ENCODE data around the gene MYO7A. TPM values are rescaled to one million over a fixed set of nuclear protein-coding genes. Genes with fewer than 3 reads are reported as not detected.

MYO7A gene
- total RNA-seq, 1 experiment from 2014 or later = 0.26 TPM

GRCh38 chr11:77140231-77140851 is 12.3 kb downstream of the MYO7A start:
- BruUV-seq (replicated peaks) = no TSS peak
- no peaks in the 10 kb centered on the region for H3K9me3 Mint-ChIP-seq (ENCODE audit: unreplicated experiment)
- intact Hi-C loops (cut with micrococcal nuclease) = no loop called here
- CTCF ChIA-PET = interaction anchor here (0.9 to 5.9 kb wide), 4 partner anchors 13 to 418 kb away, joined by 4 to 34 read pairs (median 5); partner anchors contain the start of gene MYO7A
- no peak overlapping the region for H3K4me3 Mint-ChIP-seq (ENCODE audit: unreplicated experiment)
- H3K4me1 Mint-ChIP-seq (ENCODE audit: insufficient read depth, unreplicated experiment) = no peaks in the 10 kb centered on the region
- POLR2A ChIA-PET = no interaction called here
- DNase-seq (ENCODE audit: unreplicated experiment) = no peak
- TF ChIP-seq, protein P1, sequence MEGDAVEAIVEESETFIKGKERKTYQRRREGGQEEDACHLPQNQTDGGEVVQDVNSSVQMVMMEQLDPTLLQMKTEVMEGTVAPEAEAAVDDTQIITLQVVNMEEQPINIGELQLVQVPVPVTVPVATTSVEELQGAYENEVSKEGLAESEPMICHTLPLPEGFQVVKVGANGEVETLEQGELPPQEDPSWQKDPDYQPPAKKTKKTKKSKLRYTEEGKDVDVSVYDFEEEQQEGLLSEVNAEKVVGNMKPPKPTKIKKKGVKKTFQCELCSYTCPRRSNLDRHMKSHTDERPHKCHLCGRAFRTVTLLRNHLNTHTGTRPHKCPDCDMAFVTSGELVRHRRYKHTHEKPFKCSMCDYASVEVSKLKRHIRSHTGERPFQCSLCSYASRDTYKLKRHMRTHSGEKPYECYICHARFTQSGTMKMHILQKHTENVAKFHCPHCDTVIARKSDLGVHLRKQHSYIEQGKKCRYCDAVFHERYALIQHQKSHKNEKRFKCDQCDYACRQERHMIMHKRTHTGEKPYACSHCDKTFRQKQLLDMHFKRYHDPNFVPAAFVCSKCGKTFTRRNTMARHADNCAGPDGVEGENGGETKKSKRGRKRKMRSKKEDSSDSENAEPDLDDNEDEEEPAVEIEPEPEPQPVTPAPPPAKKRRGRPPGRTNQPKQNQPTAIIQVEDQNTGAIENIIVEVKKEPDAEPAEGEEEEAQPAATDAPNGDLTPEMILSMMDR (IDR thresholded peaks at IDR 0.05; ENCODE audit: unreplicated experiment) = no peak
- H3K27ac Mint-ChIP-seq (ENCODE audit: low read depth, unreplicated experiment) = no peak overlapping the region
- no peaks in the 10 kb centered on the region for H3K27me3 Mint-ChIP-seq (ENCODE audit: insufficient read depth, unreplicated experiment)
- no peaks in the 10 kb centered on the region for H3K36me3 Mint-ChIP-seq (ENCODE audit: insufficient read depth, unreplicated experiment)

GRCh38 chr11:77141034-77141433 is 13.0 kb downstream of the MYO7A start:
- Mint-ChIP-seq H3K4me1 (ENCODE audit: insufficient read depth, unreplicated experiment) (no peaks in the 10 kb centered on the region), H3K27me3 (ENCODE audit: insufficient read depth, unreplicated experiment) (peaks cover under 1% of the 10 kb centered on the region), H3K9me3 (ENCODE audit: unreplicated experiment) (no peaks in the 10 kb centered on the region), H3K4me3 (ENCODE audit: unreplicated experiment) (no peak overlapping the region), H3K27ac (ENCODE audit: low read depth, unreplicated experiment) (no peak overlapping the region), H3K36me3 (ENCODE audit: insufficient read depth, unreplicated experiment) (no peaks in the 10 kb centered on the region)
- TF ChIP-seq, protein P1 (IDR thresholded peaks at IDR 0.05; ENCODE audit: unreplicated experiment) = no peak
- ChIA-PET POLR2A (no interaction called here), CTCF (interaction anchor here (0.5 to 5.9 kb wide), 4 partner anchors 13 to 354 kb away, joined by 3 to 34 read pairs (median 4); partner anchors contain the start of gene MYO7A)
- no peak for DNase-seq (ENCODE audit: unreplicated experiment)
- no TSS peak for BruUV-seq (replicated peaks)
- intact Hi-C loops (cut with micrococcal nuclease) = no loop called here

- Mint-ChIP-seq H3K36me3 (ENCODE audit: insufficient read depth, unreplicated experiment) (no peaks in the 10 kb centered on the region), H3K27ac (ENCODE audit: low read depth, unreplicated experiment) (no peak overlapping the region), H3K4me1 (ENCODE audit: insufficient read depth, unreplicated experiment) (no peaks in the 10 kb centered on the region), H3K9me3 (ENCODE audit: unreplicated experiment) (no peaks in the 10 kb centered on the region), H3K27me3 (ENCODE audit: insufficient read depth, unreplicated experiment) (peaks cover 5% of the 10 kb centered on the region), H3K4me3 (ENCODE audit: unreplicated experiment) (no peak overlapping the region)
- no TSS peak for BruUV-seq (replicated peaks)
- ChIA-PET POLR2A (no interaction called here), CTCF (interaction anchor here (0.5 to 5.9 kb wide), 4 partner anchors 14 to 353 kb away, joined by 3 to 34 read pairs (median 4); partner anchors contain the start of gene MYO7A)
- TF ChIP-seq, protein P1 (IDR thresholded peaks at IDR 0.05; ENCODE audit: unreplicated experiment) = no peak
- DNase-seq (ENCODE audit: unreplicated experiment) = no peak
- intact Hi-C loops (cut with micrococcal nuclease) = no loop called here
Observed at GRCh38 chr11:77141475-77141874, 13.4 kb downstream of the MYO7A start.

GRCh38 chr11:77142091-77142975 is 14.3 kb downstream of the MYO7A start:
- peaks cover 13% of the 10 kb centered on the region for H3K27me3 Mint-ChIP-seq (ENCODE audit: insufficient read depth, unreplicated experiment)
- H3K27ac Mint-ChIP-seq (ENCODE audit: low read depth, unreplicated experiment) = no peak overlapping the region
- H3K4me1 Mint-ChIP-seq (ENCODE audit: insufficient read depth, unreplicated experiment) = no peaks in the 10 kb centered on the region
- H3K4me3 Mint-ChIP-seq (ENCODE audit: unreplicated experiment) = no peak overlapping the region
- DNase-seq (ENCODE audit: unreplicated experiment) = no peak
- H3K9me3 Mint-ChIP-seq (ENCODE audit: unreplicated experiment) = no peaks in the 10 kb centered on the region
- TF ChIP-seq, protein P1 (IDR thresholded peaks at IDR 0.05; ENCODE audit: unreplicated experiment) = no peak
- intact Hi-C loops (cut with micrococcal nuclease) = no loop called here
- H3K36me3 Mint-ChIP-seq (ENCODE audit: insufficient read depth, unreplicated experiment) = no peaks in the 10 kb centered on the region
- CTCF ChIA-PET = interaction anchor here (5.9 kb wide), 1 partner anchor 15 kb away, joined by 34 read pairs; the partner anchor contains the start of gene MYO7A
- POLR2A ChIA-PET = no interaction called here
- no TSS peak for BruUV-seq (replicated peaks)

All from MCF 10A (cell line).